Measurements from ENCODE around the gene SLC7A1. TPM values are rescaled to one million over a fixed set of nuclear protein-coding genes. Genes with fewer than 3 reads are reported as not detected.

Gene SLC7A1
- total RNA-seq, 2 experiments from 2014 or later, result 39.5 to 141 TPM

DNA sequence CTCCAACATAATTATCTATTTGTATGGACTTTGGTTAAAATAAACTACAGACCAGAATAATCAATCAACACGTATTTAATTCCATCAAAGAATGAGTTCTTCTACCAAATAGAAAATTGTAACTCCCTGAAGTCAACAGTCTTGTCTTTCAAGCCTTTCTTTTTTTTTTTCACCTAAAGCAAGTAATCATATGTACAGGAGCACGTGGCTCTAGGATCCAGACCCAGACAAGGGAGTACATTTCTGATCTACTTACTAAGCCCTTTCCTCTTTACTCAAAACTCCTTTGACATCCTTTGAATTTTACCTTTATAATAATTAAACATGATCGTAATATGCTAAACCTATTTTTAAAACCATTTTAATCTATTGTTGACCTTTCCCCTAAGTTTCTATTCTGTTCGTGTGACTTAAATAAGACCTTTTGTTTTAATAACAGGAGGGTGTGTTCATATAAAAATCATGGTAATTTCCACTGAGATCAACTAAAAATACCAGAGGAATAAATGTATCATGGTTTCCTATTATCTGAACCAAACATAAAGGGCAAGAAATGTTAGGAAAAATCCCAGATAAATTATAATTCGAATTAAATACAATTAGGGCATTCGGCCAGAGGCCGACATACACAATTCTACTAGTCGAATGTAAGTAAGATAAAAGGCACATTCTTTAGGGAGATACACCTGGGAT is 1.7 kb downstream of the SLC7A1 start:
- H3K9me3 ChIP-seq (ENCODE audit: low read length), result no peaks in the 10 kb centered on the region
- no peaks in the 10 kb centered on the region for H3K9me2 ChIP-seq (ENCODE audit: insufficient read depth, low read length)
- no peak overlapping the region; the same call in 1 of the 2 replicates for H2AFZ ChIP-seq (ENCODE audit: low read length)
- peak; percentile 20 for DNase-seq (ENCODE audit: low spot score)
- ChIA-PET CTCF (ENCODE audit: unreplicated experiment) (no interaction called here), POLR2A (no interaction called here)
- intact Hi-C loops (cut with micrococcal nuclease; ENCODE audit: unreplicated experiment), result loop anchor here (10.0 kb wide), 2 partner anchors 711 to 1021 kb away; partner anchors contain the start of genes KATNAL1 and USPL1
- H3K36me3 ChIP-seq (ENCODE audit: insufficient read depth, low read length), result peaks cover 59% of the 10 kb centered on the region
- H3K4me2 ChIP-seq (ENCODE audit: low read length), result peak overlapping the region; percentile 80
- H3K4me3 ChIP-seq (ENCODE audit: low read depth, low read length, poor library complexity, severe bottlenecking), result peak overlapping the region; percentile 99
- TF ChIP-seq, protein P1, sequence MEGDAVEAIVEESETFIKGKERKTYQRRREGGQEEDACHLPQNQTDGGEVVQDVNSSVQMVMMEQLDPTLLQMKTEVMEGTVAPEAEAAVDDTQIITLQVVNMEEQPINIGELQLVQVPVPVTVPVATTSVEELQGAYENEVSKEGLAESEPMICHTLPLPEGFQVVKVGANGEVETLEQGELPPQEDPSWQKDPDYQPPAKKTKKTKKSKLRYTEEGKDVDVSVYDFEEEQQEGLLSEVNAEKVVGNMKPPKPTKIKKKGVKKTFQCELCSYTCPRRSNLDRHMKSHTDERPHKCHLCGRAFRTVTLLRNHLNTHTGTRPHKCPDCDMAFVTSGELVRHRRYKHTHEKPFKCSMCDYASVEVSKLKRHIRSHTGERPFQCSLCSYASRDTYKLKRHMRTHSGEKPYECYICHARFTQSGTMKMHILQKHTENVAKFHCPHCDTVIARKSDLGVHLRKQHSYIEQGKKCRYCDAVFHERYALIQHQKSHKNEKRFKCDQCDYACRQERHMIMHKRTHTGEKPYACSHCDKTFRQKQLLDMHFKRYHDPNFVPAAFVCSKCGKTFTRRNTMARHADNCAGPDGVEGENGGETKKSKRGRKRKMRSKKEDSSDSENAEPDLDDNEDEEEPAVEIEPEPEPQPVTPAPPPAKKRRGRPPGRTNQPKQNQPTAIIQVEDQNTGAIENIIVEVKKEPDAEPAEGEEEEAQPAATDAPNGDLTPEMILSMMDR (conservative IDR thresholded peaks at IDR 0.05; ENCODE audit: low read length), result no peak
- no peak for TF ChIP-seq EZH2phosphoT487 (IDR thresholded peaks at IDR 0.05; ENCODE audit: borderline replicate concordance, low read depth, low read length)
- TSS peak; percentile 74 for BruUV-seq (replicated peaks)
- peaks cover 66% of the 10 kb centered on the region for H3K79me2 ChIP-seq (ENCODE audit: insufficient read depth, low read depth, low read length)
- peak overlapping the region; percentile 77 for H3K27ac ChIP-seq (ENCODE audit: low read depth, low read length, poor library complexity, severe bottlenecking)
- peaks cover 46% of the 10 kb centered on the region for H4K20me1 ChIP-seq (ENCODE audit: insufficient read depth, low read length)
- peaks cover 37% of the 10 kb centered on the region for H3K4me1 ChIP-seq (ENCODE audit: insufficient read depth, low read length, poor library complexity, severe bottlenecking)

DNA sequence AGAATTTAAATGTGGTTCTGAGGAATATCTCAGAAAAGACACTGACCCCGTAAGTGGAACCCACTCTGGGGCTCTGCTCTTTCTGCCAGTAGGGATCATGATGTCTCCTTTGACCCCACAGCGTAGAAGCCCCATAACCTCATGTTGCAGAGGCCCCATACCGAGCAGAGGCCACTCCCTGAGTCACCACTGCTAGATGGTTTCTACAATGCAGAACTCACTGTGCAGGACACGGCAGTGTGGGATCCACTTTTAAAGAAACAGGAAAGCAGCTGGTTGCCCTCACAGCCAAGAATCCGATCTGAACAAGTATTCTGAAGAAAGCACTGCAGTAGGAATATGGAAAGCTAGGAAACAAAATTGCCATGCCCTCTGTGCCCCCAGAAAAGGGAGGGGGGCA is 4.2 kb downstream of the SLC7A1 start:
- CTCF ChIA-PET (ENCODE audit: unreplicated experiment), result no interaction called here

More for the DNA sequence above, 4.2 kb downstream of the SLC7A1 start:
- H3K9me2 ChIP-seq (ENCODE audit: insufficient read depth, low read length), result no peaks in the 10 kb centered on the region
- no TSS peak for BruUV-seq (replicated peaks)
- no peak for DNase-seq (ENCODE audit: low spot score)
- H3K4me2 ChIP-seq (ENCODE audit: low read length), result peak overlapping the region; percentile 80; the same call in 1 of the 2 replicates
- intact Hi-C loops (cut with micrococcal nuclease; ENCODE audit: unreplicated experiment), result loop anchor here (10.0 kb wide), 2 partner anchors 713 to 1023 kb away; partner anchors contain the start of genes KATNAL1 and USPL1
- peaks cover 90% of the 10 kb centered on the region for H3K79me2 ChIP-seq (ENCODE audit: insufficient read depth, low read depth, low read length)
- H2AFZ ChIP-seq (ENCODE audit: low read length), result no peak overlapping the region
- H3K9me3 ChIP-seq (ENCODE audit: low read length), result no peaks in the 10 kb centered on the region
- TF ChIP-seq, protein P1 (conservative IDR thresholded peaks at IDR 0.05; ENCODE audit: low read length), result no peak
- no peak for TF ChIP-seq EZH2phosphoT487 (IDR thresholded peaks at IDR 0.05; ENCODE audit: borderline replicate concordance, low read depth, low read length)
- H3K36me3 ChIP-seq (ENCODE audit: insufficient read depth, low read length), result peaks cover 83% of the 10 kb centered on the region
- no peak overlapping the region for H3K27ac ChIP-seq (ENCODE audit: low read depth, low read length, poor library complexity, severe bottlenecking)
- H3K4me3 ChIP-seq (ENCODE audit: low read depth, low read length, poor library complexity, severe bottlenecking), result no peak overlapping the region
- peaks cover 35% of the 10 kb centered on the region for H3K4me1 ChIP-seq (ENCODE audit: insufficient read depth, low read length, poor library complexity, severe bottlenecking)
- H4K20me1 ChIP-seq (ENCODE audit: insufficient read depth, low read length), result peaks cover 55% of the 10 kb centered on the region
- POLR2A ChIA-PET, result no interaction called here
